Stimulated activated naive CD8-positive, alpha-beta T cell treated with anti-CD3 and anti-CD28 coated beads, Interleukin-15, amount 100 ng/mL, for 72 hours (primary cell): ENCODE measurements around the gene UBC.
"Not testable (repeated sequence)": the region's sequence is repeated elsewhere in the genome, so short reads cannot be mapped to it uniquely, and the experiment has no call there.

Source experiments
- ATAC-seq: fragments of 150-1000 bp; cut with Tn5 transposase; 2 replicates; pipeline ENCODE4 v1.10.0; 2021; ENCODE audit warnings: mild to moderate bottlenecking, moderate library complexity
- DNase-seq, 2 donors: peaks; one replicate each; pipeline ENCODE4 v3.0.0; 2021 to 2022
- H3K27ac Mint-ChIP-seq, 2 donors: one replicate each; pipeline ENCODE4 v1.8.0; 2022; ENCODE audit warnings: mild to moderate bottlenecking in 2 of 2, mixed read lengths in 2 of 2, moderate library complexity in 2 of 2
- H3K27me3 Mint-ChIP-seq: one replicate; pipeline ENCODE4 v1.8.0; 2022; ENCODE audit warnings: mixed read lengths
- H3K4me1 Mint-ChIP-seq: one replicate; pipeline ENCODE4 v1.8.0; 2022; ENCODE audit warnings: mild to moderate bottlenecking, mixed read lengths
- H3K4me3 Mint-ChIP-seq, 2 donors: one replicate each; pipeline ENCODE4 v1.8.0; 2022; ENCODE audit warnings: mild to moderate bottlenecking in 2 of 2, mixed read lengths in 2 of 2, moderate library complexity in 1 of 2
- H3K9me3 Mint-ChIP-seq, 2 donors: one replicate each; pipeline ENCODE4 v1.8.0; 2022; ENCODE audit warnings: mixed read lengths in 2 of 2

UBC gene

GRCh38 chr12:124911521-124911920, 2.9 kb downstream of the UBC start:
- not testable (repeated sequence) for H3K9me3 Mint-ChIP-seq, ATAC-seq, H3K27me3 Mint-ChIP-seq, DNase-seq
- Mint-ChIP-seq H3K4me1 (peaks cover 61% of the 10 kb centered on the region), H3K4me3 (peak overlapping the region; percentile 67 to 68), H3K27ac (peak overlapping the region in 1 of 2 donors; percentile 74)

GRCh38 chr12:124910561-124911478, 3.6 kb downstream of the UBC start:
- peaks cover 59% of the 10 kb centered on the region for H3K4me1 Mint-ChIP-seq
- H3K9me3 Mint-ChIP-seq: no peaks in the 10 kb centered on the region
- H3K27me3 Mint-ChIP-seq: no peaks in the 10 kb centered on the region
- H3K4me3 Mint-ChIP-seq: peak overlapping the region; percentile 67 to 68
- H3K27ac Mint-ChIP-seq: peak overlapping the region in 1 of 2 donors; percentile 74
- no peak for ATAC-seq
- DNase-seq: peak in 1 of 2 donors; percentile 27

- DNase-seq: no peak
Measured at GRCh38 chr12:124909831-124910560, 4.5 kb downstream of the UBC start.

GRCh38 chr12:124906606-124907261, 7.7 kb downstream of the UBC start:
- H3K27me3 Mint-ChIP-seq: no peaks in the 10 kb centered on the region
- H3K4me3 Mint-ChIP-seq: no peak overlapping the region
- peak overlapping the region; percentile 19 to 48 for H3K27ac Mint-ChIP-seq
- peak; percentile 89 to 90 for DNase-seq
- ATAC-seq: peak; percentile 92
- peaks cover 32% of the 10 kb centered on the region for H3K4me1 Mint-ChIP-seq
- no peaks in the 10 kb centered on the region for H3K9me3 Mint-ChIP-seq

More at GRCh38 chr12:124909831-124910560, 4.5 kb downstream of the UBC start:
- Mint-ChIP-seq H3K27ac (peak overlapping the region in 1 of 2 donors; percentile 74), H3K4me1 (peaks cover 52% of the 10 kb centered on the region), H3K4me3 (peak overlapping the region in 1 of 2 donors; percentile 18), H3K9me3 (no peaks in the 10 kb centered on the region), H3K27me3 (no peaks in the 10 kb centered on the region)
- ATAC-seq: no peak

GRCh38 chr12:124904306-124905098, 9.9 kb downstream of the UBC start:
- Mint-ChIP-seq H3K9me3 (no peaks in the 10 kb centered on the region), H3K4me1 (peaks cover 14% of the 10 kb centered on the region), H3K4me3 (no peak overlapping the region), H3K27ac (peak overlapping the region in 1 of 2 donors; percentile 80), H3K27me3 (no peaks in the 10 kb centered on the region)
- no peak for DNase-seq
- ATAC-seq: no peak

- Mint-ChIP-seq H3K4me3 (no peak overlapping the region), H3K27me3 (no peaks in the 10 kb centered on the region), H3K4me1 (peaks cover 27% of the 10 kb centered on the region), H3K9me3 (no peaks in the 10 kb centered on the region), H3K27ac (no peak overlapping the region)
- DNase-seq (no peak), ATAC-seq (no peak)
Measured at GRCh38 chr12:124902916-124903315, 11.5 kb downstream of the UBC start.

- Mint-ChIP-seq H3K9me3 (no peaks in the 10 kb centered on the region), H3K27me3 (no peaks in the 10 kb centered on the region), H3K4me1 (peaks cover 23% of the 10 kb centered on the region), H3K4me3 (no peak overlapping the region), H3K27ac (no peak overlapping the region)
- DNase-seq (no peak), ATAC-seq (no peak)
Measured at GRCh38 chr12:124901003-124901402, 13.4 kb downstream of the UBC start.

- H3K9me3 Mint-ChIP-seq, H3K4me3 Mint-ChIP-seq, H3K27ac Mint-ChIP-seq, ATAC-seq, DNase-seq, H3K27me3 Mint-ChIP-seq: not testable (repeated sequence)
- peaks cover 23% of the 10 kb centered on the region for H3K4me1 Mint-ChIP-seq
Measured at GRCh38 chr12:124900345-124900795, 14.1 kb downstream of the UBC start.

GRCh38 chr12:124898923-124899294, 15.5 kb downstream of the UBC start:
- H3K4me3 Mint-ChIP-seq: no peak overlapping the region
- peaks cover 17% of the 10 kb centered on the region for H3K4me1 Mint-ChIP-seq
- no peaks in the 10 kb centered on the region for H3K27me3 Mint-ChIP-seq
- DNase-seq (no peak), ATAC-seq (no peak)
- no peak overlapping the region for H3K27ac Mint-ChIP-seq
- no peaks in the 10 kb centered on the region for H3K9me3 Mint-ChIP-seq

- Mint-ChIP-seq H3K4me1 (peaks cover 17% of the 10 kb centered on the region), H3K27me3 (no peaks in the 10 kb centered on the region), H3K4me3 (peak overlapping the region; percentile 24 to 49), H3K27ac (peak overlapping the region; percentile 37 to 84), H3K9me3 (no peaks in the 10 kb centered on the region)
- DNase-seq (peak; percentile 56 to 72), ATAC-seq (peak; percentile 96)
Measured at GRCh38 chr12:124898200-124898922, 16.1 kb downstream of the UBC start.

GRCh38 chr12:124896461-124896860, 18.0 kb downstream of the UBC start:
- peak overlapping the region in 1 of 2 donors; percentile 4 for H3K27ac Mint-ChIP-seq
- ATAC-seq: no peak
- peaks cover 17% of the 10 kb centered on the region for H3K4me1 Mint-ChIP-seq

GRCh38 chr12:124893792-124894516, 20.5 kb downstream of the UBC start:
- peaks cover 14% of the 10 kb centered on the region for H3K4me1 Mint-ChIP-seq
- DNase-seq (no peak), ATAC-seq (peak; percentile 40)
- H3K4me3 Mint-ChIP-seq: no peak overlapping the region
- H3K9me3 Mint-ChIP-seq: no peaks in the 10 kb centered on the region
- no peaks in the 10 kb centered on the region for H3K27me3 Mint-ChIP-seq
- no peak overlapping the region for H3K27ac Mint-ChIP-seq

More at GRCh38 chr12:124896461-124896860, 18.0 kb downstream of the UBC start:
- H3K27me3 Mint-ChIP-seq: no peaks in the 10 kb centered on the region
- H3K4me3 Mint-ChIP-seq: no peak overlapping the region
- DNase-seq: no peak
- no peaks in the 10 kb centered on the region for H3K9me3 Mint-ChIP-seq

- DNase-seq (no peak), ATAC-seq (no peak)
- Mint-ChIP-seq H3K27ac (no peak overlapping the region), H3K27me3 (no peaks in the 10 kb centered on the region), H3K4me3 (no peak overlapping the region), H3K9me3 (no peaks in the 10 kb centered on the region), H3K4me1 (peaks cover 12% of the 10 kb centered on the region)
Measured at GRCh38 chr12:124888260-124888659, 26.2 kb downstream of the UBC start.

GRCh38 chr12:124887766-124888165, 26.7 kb downstream of the UBC start:
- not testable (repeated sequence) for ATAC-seq, H3K4me3 Mint-ChIP-seq, H3K27me3 Mint-ChIP-seq

More at GRCh38 chr12:124887766-124888165, 26.7 kb downstream of the UBC start:
- H3K9me3 Mint-ChIP-seq, H3K27ac Mint-ChIP-seq, DNase-seq: not testable (repeated sequence)
- peaks cover 12% of the 10 kb centered on the region for H3K4me1 Mint-ChIP-seq
